A549 treated with CpdA at 1 μM for 4 hours (cell line): ENCODE measurements around the gene BTF3. TPM values are rescaled to one million over a fixed set of nuclear protein-coding genes. Genes with fewer than 3 reads are reported as not detected.

Experiments used
- total RNA-seq: library from RNA; stranded (reverse); fragments of 200-300 nt; extraction: Qiagen RNA extraction; gene quantifications from 5 replicates; pipeline ENCODE4 v1.2.3, GENCODE V29; 2022; ENCODE audit warnings: low read depth

Gene BTF3
- total RNA-seq, result 1,023 to 1,219 TPM (median 1,086 TPM) in 5 replicates

DNA sequence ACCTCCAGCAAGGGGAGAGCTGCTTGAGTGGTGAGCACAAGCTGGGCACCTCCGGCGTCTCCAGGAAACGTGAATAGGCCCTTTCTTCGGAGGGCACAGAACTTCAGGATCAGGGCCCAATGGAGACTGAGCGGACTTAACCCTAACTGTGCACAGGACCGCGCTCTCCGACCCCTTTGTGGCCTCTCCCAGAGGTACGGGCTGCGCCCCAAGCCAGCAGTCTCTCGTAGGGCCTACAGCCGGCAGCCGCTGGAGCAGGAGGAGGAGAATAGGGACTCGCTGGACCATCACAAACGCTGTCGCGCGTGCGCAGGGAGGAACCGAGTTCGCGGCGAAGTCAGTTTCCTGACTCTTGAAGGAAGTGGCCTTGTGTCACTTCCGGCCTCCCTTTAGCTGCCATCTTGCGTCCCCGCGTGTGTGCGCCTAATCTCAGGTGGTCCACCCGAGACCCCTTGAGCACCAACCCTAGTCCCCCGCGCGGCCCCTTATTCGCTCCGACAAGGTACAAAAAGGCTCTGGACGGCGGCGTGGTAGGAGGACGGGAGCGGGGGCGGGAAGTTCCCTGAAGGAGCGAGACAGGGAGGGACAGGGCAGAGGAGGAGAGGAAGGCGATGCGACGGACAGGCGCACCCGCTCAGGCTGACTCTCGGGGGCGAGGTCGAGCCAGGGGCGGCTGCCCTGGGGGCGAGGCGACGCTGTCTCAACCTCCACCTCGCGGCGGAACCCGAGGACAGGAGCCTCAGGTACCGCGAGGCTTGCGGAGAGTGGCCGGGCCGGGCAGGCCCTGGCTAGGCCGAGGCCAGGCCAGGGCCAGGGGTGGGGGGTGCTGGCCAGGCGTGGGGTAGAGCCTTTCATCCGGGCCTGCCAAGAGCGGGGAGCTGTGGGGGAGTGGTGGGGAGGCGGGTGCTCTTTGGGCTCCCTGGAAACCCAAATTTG is at the start of gene BTF3:
TSS of gene BTF3 (plus strand) at position 386 of the 936 bp plus-strand sequence. CDS start at position 612, 226 bp downstream.

DNA sequence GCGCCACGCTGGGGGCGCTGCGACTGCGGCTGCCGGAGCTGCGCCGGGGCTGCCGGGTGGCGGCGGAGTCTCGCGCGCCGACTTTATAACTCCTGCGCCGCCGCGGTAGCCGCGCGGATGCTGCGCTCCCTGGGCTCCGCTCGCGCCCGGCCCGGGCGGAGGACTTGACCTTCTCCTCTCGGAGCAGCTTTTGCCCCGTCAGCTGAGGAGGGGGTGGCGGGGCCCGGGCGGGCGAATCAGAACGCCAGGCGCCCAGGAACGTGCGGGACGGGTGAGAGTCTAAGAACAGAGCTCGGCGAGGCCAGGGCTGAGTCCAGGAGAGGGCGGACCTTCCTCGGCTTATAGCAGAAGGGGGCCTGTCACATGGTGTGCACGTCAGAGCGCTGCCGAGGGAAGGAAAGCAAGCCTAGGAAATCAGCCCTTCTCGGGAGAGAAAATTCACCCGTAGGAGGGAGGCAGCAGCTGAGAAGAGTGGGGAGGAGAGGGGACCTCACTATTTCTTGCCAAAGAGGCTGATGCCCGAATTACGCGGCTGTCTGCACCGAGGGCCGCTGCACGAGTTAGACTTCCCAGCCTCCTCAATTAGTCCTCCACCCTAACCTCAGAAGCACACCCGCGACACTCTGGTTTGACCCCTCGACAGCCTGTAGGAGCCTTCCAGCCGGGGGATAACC is 49.6 kb upstream of the BTF3 start, which contains the start of gene FOXD1:
TSS of gene FOXD1 (minus strand) at position 315 of the 674 bp plus-strand sequence. CDS start 415 bp downstream, outside the sequence.

Other genes starting within 250 kb of the BTF3 start
- 13.1 to 19.3 TPM (median 17.6 TPM) in 5 replicates for gene FOXD1, start 49.7 kb upstream of the BTF3 start, total RNA-seq
- gene ANKRA2, start 67.2 kb downstream of the BTF3 start, total RNA-seq, result 8.3 to 14.9 TPM (median 10.5 TPM) in 5 replicates
- gene UTP15, start 67.3 kb downstream of the BTF3 start, total RNA-seq, result 19.0 to 25.0 TPM (median 19.3 TPM) in 5 replicates
- gene ARHGEF28, start 127.8 kb downstream of the BTF3 start, total RNA-seq, result 13.3 to 16.6 TPM (median 14.9 TPM) in 5 replicates